ENCODE measurements around the gene ZNF17.

- TF ChIP-seq CTCF (IDR thresholded peaks at IDR 0.05 in 8 of 11, conservative IDR thresholded peaks at IDR 0.05 in 3 of 11) = peak in 8 of 11 experiments; percentile 12 to 57 (median 42)
- peak; percentile 89 to 93 (median 92) for TF ChIP-seq POLR2AphosphoS5 (IDR thresholded peaks at IDR 0.05)
These were observed 21.0 kb upstream of the ZNF17 start, which contains the start of gene ZNF548 for GRCh38 chr19:57389730-57390598.

All from spleen (tissue), 7 donors.